ENCODE data around the gene CALML5.

Gene CALML5

GRCh38 chr10:5507649-5508131 is 8.3 kb upstream of the CALML5 start:
- no peak for DNase-seq (ENCODE audit: low read depth in 1 of 2, low spot score in 1 of 2)
- Histone ChIP-seq H3K27ac (replicated peaks) (no peak overlapping the region), H3K27me3 (ENCODE audit: insufficient read depth, poor library complexity, severe bottlenecking) (no peaks in the 10 kb centered on the region), H3K4me3 (replicated peaks; ENCODE audit: insufficient read depth, low read length) (no peak overlapping the region)
- TF ChIP-seq GABPA (IDR thresholded peaks at IDR 0.05; ENCODE audit: low read depth), result no peak
- TF ChIP-seq SPI1 (IDR thresholded peaks at IDR 0.05; ENCODE audit: borderline replicate concordance, low read depth), result no peak

DNA sequence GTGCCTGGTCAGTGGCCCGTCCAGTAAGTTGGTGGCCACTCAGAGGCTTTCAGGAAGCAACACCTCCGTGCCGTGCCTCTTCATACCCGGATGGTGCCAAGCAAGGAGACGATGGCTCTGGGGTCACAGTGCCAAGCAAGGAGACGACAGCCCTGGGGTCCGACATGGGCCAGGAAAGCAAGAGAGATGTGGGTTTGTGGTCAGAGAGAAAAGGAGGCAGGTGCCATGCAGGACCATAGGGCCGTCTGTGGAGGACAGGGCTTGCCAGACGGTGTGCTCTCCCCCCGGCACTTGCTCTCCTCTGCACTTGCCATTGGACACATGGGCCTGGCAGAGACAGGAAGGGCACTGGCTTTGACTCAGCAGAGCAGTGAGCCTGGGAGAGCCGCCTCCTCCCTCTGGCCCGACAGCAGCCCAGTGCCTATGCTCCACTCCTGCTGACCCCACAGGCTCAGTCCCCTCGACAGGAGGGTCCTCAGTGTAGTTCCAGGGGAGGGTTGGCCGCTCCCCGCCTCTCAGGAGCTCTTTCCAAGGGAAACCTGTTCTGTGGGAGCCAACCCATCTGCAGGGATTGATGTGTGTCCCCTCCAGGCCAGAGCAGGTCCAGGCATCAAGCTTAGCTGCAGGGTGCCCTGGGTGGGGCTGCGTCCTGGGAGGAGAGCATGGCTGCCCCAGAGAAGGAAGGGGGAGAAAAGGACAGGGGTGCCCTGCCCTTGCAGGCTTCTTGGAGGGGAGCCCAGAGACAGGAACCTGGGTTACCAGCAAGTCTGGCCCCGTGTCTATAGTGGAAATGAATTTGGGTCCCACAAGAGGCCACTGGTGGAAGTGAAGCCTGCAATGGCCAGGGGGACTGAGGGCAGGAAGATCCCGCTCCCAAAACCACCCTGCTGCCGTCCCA is 7.6 kb upstream of the CALML5 start:
- no peaks in the 10 kb centered on the region for H3K27me3 ChIP-seq (ENCODE audit: insufficient read depth, poor library complexity, severe bottlenecking)
- no peak overlapping the region for H3K27ac ChIP-seq (replicated peaks)
- H3K4me3 ChIP-seq (replicated peaks; ENCODE audit: insufficient read depth, low read length), result no peak overlapping the region
- TF ChIP-seq REST (IDR thresholded peaks at IDR 0.05; ENCODE audit: insufficient replicate concordance, low read depth) (no peak), GABPA (IDR thresholded peaks at IDR 0.05; ENCODE audit: low read depth) (no peak), POLR2AphosphoS5 (IDR thresholded peaks at IDR 0.05; ENCODE audit: low read depth) (no peak), CTCF (IDR thresholded peaks at IDR 0.05; ENCODE audit: insufficient read depth, low read length) (no peak), SPI1 (IDR thresholded peaks at IDR 0.05; ENCODE audit: borderline replicate concordance, low read depth) (no peak)
- DNase-seq (ENCODE audit: low read depth in 1 of 2, low spot score in 1 of 2), result no peak

DNA sequence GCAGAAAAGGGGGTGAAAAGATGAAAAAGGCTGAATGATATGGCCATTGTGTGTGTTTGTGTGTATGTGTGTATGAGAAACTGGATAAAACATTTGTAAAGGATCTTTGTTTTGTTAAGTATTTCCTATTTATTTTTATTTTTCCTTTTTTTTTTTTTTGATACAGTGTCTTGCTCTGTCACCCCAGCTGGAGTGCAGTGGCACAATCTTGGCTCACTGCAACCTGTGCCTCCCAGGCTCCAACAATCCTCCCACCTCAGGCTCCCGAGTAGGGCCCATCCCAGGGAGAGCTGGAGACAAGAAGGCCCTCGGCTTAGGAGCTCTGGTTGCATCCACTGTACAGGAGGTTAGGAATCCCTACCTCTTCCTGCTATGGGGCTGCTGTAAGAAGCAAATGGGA is 6.9 kb upstream of the CALML5 start:
- H3K27ac ChIP-seq (replicated peaks), result no peak overlapping the region

More for the DNA sequence above, 6.9 kb upstream of the CALML5 start:
- TF ChIP-seq REST (IDR thresholded peaks at IDR 0.05; ENCODE audit: insufficient replicate concordance, low read depth) (no peak), POLR2AphosphoS5 (IDR thresholded peaks at IDR 0.05; ENCODE audit: low read depth) (no peak), SPI1 (IDR thresholded peaks at IDR 0.05; ENCODE audit: borderline replicate concordance, low read depth) (no peak), GABPA (IDR thresholded peaks at IDR 0.05; ENCODE audit: low read depth) (no peak), CTCF (IDR thresholded peaks at IDR 0.05; ENCODE audit: insufficient read depth, low read length) (no peak)
- DNase-seq (ENCODE audit: low read depth in 1 of 2, low spot score in 1 of 2), result no peak
- no peak overlapping the region for H3K4me3 ChIP-seq (replicated peaks; ENCODE audit: insufficient read depth, low read length)
- H3K27me3 ChIP-seq (ENCODE audit: insufficient read depth, poor library complexity, severe bottlenecking), result no peaks in the 10 kb centered on the region
